LNCaP clone FGC (cell line): ENCODE data around the gene VPREB3.

Source experiments
- DNase-seq: peaks from one replicate; pipeline ENCODE4 v3.0.0-alpha.2; 2011; ENCODE audit warnings: low read depth
- H3K4me3 ChIP-seq: 2 replicates; pipeline ENCODE4 v1.5.1; 2011; ENCODE audit warnings: mild to moderate bottlenecking, low read depth, low read length, control low read depth
- CTCF ChIP-seq: IDR thresholded peaks from 2 replicates; pipeline ENCODE4 v1.5.1; 2012; ENCODE audit warnings: mild to moderate bottlenecking; ENCODE audit not compliant: control insufficient read depth, insufficient read depth; ENCODE audit errors: extremely low read depth

VPREB3 gene

DNA sequence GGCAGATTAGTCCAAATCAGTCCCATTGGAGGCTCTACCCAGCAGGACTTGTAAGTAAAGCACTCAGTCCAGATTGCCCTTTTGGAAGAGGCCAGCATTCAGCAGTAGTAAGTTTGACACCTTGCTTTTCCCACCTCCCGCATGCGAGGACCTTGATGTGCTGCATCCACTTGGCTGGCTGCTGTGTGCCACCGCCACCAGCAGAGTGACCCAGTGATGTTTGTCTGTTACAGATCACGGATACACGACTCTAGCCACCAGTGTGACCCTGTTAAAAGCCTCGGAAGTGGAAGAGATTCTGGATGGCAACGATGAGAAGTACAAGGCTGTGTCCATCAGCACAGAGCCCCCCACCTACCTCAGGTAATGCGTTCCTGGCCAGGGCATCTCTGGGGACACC, 39.1 kb upstream of the VPREB3 start:
- TF ChIP-seq CTCF = no peak
- DNase-seq = no peak
- no peak overlapping the region for H3K4me3 ChIP-seq

DNA sequence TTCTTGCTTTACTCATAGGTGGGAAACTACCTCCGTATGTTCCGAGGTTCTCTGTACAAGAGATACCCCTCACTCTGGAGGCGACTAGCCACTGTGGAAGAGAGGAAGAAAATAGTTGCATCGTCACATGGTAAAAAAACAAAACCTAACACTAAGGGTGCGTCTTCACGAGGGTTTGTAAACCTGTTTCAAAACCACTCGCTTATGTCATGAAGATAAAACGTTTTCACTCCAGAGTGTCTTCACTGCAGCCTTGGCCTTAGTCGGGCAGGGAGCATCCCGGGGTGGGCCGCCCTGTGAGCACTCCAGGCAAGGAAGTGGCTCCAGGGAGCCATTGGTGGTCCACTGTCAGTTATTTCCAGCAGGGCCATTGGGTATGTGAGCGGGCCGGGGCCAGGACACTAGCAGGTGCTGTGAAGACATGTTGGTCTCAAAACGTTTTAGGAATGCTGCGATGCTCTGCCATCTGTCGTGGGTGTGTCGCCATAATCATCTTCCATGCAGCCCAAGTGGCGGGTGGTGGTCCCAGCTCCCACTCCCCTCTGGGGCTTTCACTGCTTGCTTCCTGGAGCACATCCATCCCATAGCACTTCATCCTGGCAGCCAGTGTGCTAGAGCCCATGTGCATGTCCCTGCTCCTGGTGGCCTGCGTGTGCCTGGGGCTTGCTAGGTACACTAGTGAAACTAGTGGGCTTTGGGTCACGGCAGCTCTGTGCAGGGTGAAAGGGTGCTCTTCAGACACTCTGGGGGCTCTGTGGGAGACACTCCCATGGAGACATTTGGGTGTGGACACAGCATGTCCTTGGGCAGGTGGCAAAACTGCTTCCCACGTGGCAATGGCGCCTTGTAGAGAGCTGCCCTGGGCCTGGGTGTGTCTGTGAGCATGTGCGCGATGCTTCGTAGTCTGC, 37.8 kb upstream of the VPREB3 start:
- TF ChIP-seq CTCF = no peak
- H3K4me3 ChIP-seq = no peak overlapping the region
- DNase-seq = no peak

- H3K4me3 ChIP-seq = no peak overlapping the region
- no peak for TF ChIP-seq CTCF
- no peak for DNase-seq
These were observed 36.9 kb upstream of the VPREB3 start for GRCh38 chr22:23790819-23791737.

DNA sequence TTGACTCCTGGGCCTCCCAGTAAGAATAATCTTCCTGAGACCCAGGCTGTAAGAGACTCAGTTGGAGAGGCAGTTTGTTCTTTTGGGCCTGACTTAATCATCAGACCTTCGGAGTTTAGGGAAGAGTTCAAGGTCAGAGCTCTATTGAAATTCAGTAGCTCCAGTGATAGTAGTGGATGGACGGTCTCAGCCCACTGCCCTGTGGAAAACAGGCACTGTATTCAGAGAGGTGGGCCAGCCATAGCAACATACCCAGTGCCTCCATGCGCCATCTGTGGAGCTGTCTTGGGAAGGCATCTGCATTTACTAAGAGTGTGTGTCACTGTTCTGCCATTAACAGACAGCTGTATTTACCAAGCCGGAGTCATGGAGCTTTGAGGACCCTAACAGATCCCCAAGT, 35.4 kb upstream of the VPREB3 start:
- no peak overlapping the region for H3K4me3 ChIP-seq
- DNase-seq = no peak
- TF ChIP-seq CTCF = no peak

- DNase-seq = no peak
- no peak for TF ChIP-seq CTCF
These were observed 34.9 kb upstream of the VPREB3 start for GRCh38 chr22:23789121-23789520.

GRCh38 chr22:23787910-23788309, 33.7 kb upstream of the VPREB3 start:
- no peak for DNase-seq
- TF ChIP-seq CTCF = no peak
- H3K4me3 ChIP-seq = peak overlapping the region; percentile 83

More at GRCh38 chr22:23789121-23789520, 34.9 kb upstream of the VPREB3 start:
- H3K4me3 ChIP-seq = no peak overlapping the region
